Sigmoid colon (tissue), 7 donors: ENCODE results near the gene FREM1. TPM values are rescaled to one million over a fixed set of nuclear protein-coding genes. Genes with fewer than 3 reads are reported as not detected.

Source experiments
- DNase-seq: peaks from one replicate; pipeline ENCODE4 v3.0.0-alpha.2; 2019
- H3K27ac ChIP-seq, 4 donors: fragments of 200-600 bp; sonication (generic); one replicate each; pipeline ENCODE4 v1.5.1; 2016 to 2019; ENCODE audit warnings: mild to moderate bottlenecking in 1 of 4
- H3K27me3 ChIP-seq, 3 donors: fragments of 200-600 bp; sonication (generic); one replicate each; pipeline ENCODE4 v1.5.1; 2019; ENCODE audit warnings: mild to moderate bottlenecking in 1 of 3
- H3K36me3 ChIP-seq, 4 donors: fragments of 200-600 bp; sonication (generic); one replicate each; pipeline ENCODE4 v1.5.1; 2016 to 2019
- H3K4me1 ChIP-seq, 4 donors: fragments of 200-600 bp; sonication (generic); one replicate each; pipeline ENCODE4 v1.5.1; 2017 to 2019
- H3K4me3 ChIP-seq, 4 donors: fragments of 200-600 bp; sonication (generic); one replicate each; pipeline ENCODE4 v1.5.1; 2017 to 2019; ENCODE audit warnings: mild to moderate bottlenecking in 2 of 4, moderate library complexity in 1 of 4
- H3K9me3 ChIP-seq, 4 donors: fragments of 200-600 bp in 3 of 4; sonication (generic) in 3 of 4; one replicate each; pipeline versions ENCODE4 v1.5.1 to v1.6.1; 2013 to 2019
- EP300 ChIP-seq, 4 donors: sonication (generic); formaldehyde crosslinking; IDR thresholded peaks; one replicate each; pipeline ENCODE4 v1.6.1; 2017; ENCODE audit warnings: antibody characterized with exemption in 4 of 4
- POLR2A ChIP-seq, 2 donors: fragments of 450-650 bp; IDR thresholded peaks; one replicate each; pipeline ENCODE4 v1.6.1; 2016; ENCODE audit warnings: antibody characterized with exemption in 2 of 2, mild to moderate bottlenecking in 2 of 2, moderate library complexity in 2 of 2
- POLR2AphosphoS5 ChIP-seq, 4 donors: sonication (generic); formaldehyde crosslinking; IDR thresholded peaks; one replicate each; pipeline ENCODE4 v1.6.1; 2017; ENCODE audit warnings: antibody characterized with exemption in 4 of 4
- WGBS, 2 donors: extraction: QIAGEN DNeasy Blood & Tissue Kit; methylation state at CpG; one replicate each; pipeline ENCODE4 v1.1.7; 2013; 5-methylcytosine and 5-hydroxymethylcytosine counted together
- intact Hi-C: fragments of 100-400 bp; cut with DNase I; formaldehyde crosslinking; loops from one replicate; pipeline ENCODE4 v1.15.1; 2023
- polyA plus RNA-seq, 3 donors: library from polyadenylated mRNA; stranded (reverse); fragments of 200-250 nt; gene quantifications; one replicate each; pipeline ENCODE4 v1.2.3, GENCODE V29; 2013
- total RNA-seq, 4 donors: library from RNA; depleted of rRNA; stranded (reverse); fragments of >200 nt; gene quantifications; one replicate each; pipeline ENCODE4 v1.1.0, GENCODE V29; 2016
- TF ChIP-seq, protein P1 (sequence below), 4 experiments: fragments of 450-650 bp in 3 of 4; fragments of 200-600 bp in 1 of 4; IDR thresholded peaks; one replicate each; pipeline ENCODE4 v1.5.1; 2016 to 2019; ENCODE audit warnings: antibody characterized with exemption in 4 of 4, mild to moderate bottlenecking in 3 of 4, moderate library complexity in 2 of 4
- donor health status: healthy with polysubstance abuse.
- donor health status: Bipolar disorder and iron deficiency.
- donor health status: healthy.

The FREM1 gene
- total and polyA plus RNA-seq, 7 donors: 0.96 to 45.1 (median 11.4) TPM; not detected in 1

GRCh38 chr9:14693251-14693861 lies 216.9 kb downstream of the FREM1 start, which contains the start of gene ZDHHC21:
Gene ZDHHC21 (minus strand): TSS chr9:14693432. CDS start chr9:14674340, 19,092 bp downstream.
- no peaks in the 10 kb centered on the region for H3K9me3 ChIP-seq
- peak within 1 kb of the TSS; percentile 86 to 99 (median 88) for H3K4me3 ChIP-seq
- peaks cover 0 to 19% (median 10%) of the 10 kb centered on the region in 4 donors for H3K4me1 ChIP-seq
- TF ChIP-seq POLR2A (IDR thresholded peaks at IDR 0.05): no peak
- TF ChIP-seq POLR2AphosphoS5 (IDR thresholded peaks at IDR 0.05): peak in 2 of 4 donors; percentile 71 to 74
- no peak for TF ChIP-seq EP300 (IDR thresholded peaks at IDR 0.05)
- TF ChIP-seq, protein P1, sequence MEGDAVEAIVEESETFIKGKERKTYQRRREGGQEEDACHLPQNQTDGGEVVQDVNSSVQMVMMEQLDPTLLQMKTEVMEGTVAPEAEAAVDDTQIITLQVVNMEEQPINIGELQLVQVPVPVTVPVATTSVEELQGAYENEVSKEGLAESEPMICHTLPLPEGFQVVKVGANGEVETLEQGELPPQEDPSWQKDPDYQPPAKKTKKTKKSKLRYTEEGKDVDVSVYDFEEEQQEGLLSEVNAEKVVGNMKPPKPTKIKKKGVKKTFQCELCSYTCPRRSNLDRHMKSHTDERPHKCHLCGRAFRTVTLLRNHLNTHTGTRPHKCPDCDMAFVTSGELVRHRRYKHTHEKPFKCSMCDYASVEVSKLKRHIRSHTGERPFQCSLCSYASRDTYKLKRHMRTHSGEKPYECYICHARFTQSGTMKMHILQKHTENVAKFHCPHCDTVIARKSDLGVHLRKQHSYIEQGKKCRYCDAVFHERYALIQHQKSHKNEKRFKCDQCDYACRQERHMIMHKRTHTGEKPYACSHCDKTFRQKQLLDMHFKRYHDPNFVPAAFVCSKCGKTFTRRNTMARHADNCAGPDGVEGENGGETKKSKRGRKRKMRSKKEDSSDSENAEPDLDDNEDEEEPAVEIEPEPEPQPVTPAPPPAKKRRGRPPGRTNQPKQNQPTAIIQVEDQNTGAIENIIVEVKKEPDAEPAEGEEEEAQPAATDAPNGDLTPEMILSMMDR (IDR thresholded peaks at IDR 0.05): no peak
- intact Hi-C loops: no loop called here
- H3K36me3 ChIP-seq: peaks cover 0 to 19% (median 0%) of the 10 kb centered on the region in 4 donors
- H3K27ac ChIP-seq: peak within 1 kb of the TSS; percentile 46 to 69 (median 66)
- peak; percentile 83 for DNase-seq
- 2% methylated on average over 50 of the region's 50 CpGs for WGBS, 2 donors
- H3K27me3 ChIP-seq: no peaks in the 10 kb centered on the region

GRCh38 chr9:14692470-14693250 lies 217.6 kb downstream of the FREM1 start:
- H3K9me3 ChIP-seq: no peaks in the 10 kb centered on the region
- intact Hi-C loops: no loop called here
- H3K36me3 ChIP-seq: peaks cover 0 to 26% (median 0%) of the 10 kb centered on the region in 4 donors
- DNase-seq: no peak
- peaks cover 0 to 19% (median 10%) of the 10 kb centered on the region in 4 donors for H3K4me1 ChIP-seq
- H3K27me3 ChIP-seq: no peaks in the 10 kb centered on the region
- H3K4me3 ChIP-seq: peak overlapping the region; percentile 86 to 99 (median 88)
- H3K27ac ChIP-seq: peak overlapping the region; percentile 46 to 69 (median 66)
- no peak for TF ChIP-seq POLR2AphosphoS5 (IDR thresholded peaks at IDR 0.05)
- TF ChIP-seq EP300 (IDR thresholded peaks at IDR 0.05): no peak
- TF ChIP-seq POLR2A (IDR thresholded peaks at IDR 0.05): no peak
- TF ChIP-seq, protein P1 (IDR thresholded peaks at IDR 0.05): no peak
- WGBS, 2 donors: 2% methylated on average over 34 to 35 of the region's 35 CpGs

DNA sequence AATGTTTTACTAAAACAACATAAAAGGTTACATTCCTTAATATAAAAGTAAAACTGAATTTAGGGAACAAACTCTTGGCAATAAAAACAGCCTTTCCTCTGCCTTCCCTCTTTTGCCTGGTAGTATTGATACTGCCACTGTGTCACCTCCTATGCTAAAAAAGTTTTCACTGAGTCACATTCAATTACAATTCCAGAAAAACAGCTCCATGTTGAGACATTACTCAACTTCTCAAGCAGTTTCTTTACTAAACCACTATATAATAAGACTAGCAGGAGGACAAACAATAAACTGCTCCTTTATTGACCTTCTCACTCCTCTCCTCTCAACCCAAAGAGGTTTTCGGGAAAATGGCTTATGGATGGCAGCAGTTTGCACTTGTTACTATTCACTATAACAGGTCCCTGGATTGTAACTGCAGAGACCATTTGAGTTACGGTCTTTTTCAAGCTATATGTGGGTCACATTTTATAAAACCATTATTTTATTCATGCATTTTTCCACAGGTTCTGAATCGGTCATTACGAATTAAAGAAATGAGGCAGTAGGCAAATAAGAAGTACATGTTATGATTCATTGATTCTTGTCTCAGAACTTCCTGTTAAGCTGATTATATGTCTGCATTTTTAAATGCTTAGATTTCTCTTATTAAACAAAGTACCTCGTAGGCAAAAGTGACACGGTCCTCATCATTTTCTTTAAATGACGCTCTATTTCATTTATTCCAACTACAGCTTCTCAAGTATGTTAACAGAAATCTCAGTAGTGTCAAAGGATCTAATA lies 219.1 kb downstream of the FREM1 start:
- intact Hi-C loops: no loop called here
- Histone ChIP-seq H3K4me1 (peaks cover 0 to 19% (median 10%) of the 10 kb centered on the region in 4 donors), H3K36me3 (peaks cover 0 to 39% (median 8%) of the 10 kb centered on the region in 4 donors), H3K27me3 (no peaks in the 10 kb centered on the region), H3K27ac (no peak overlapping the region), H3K4me3 (no peak overlapping the region), H3K9me3 (no peaks in the 10 kb centered on the region)
- WGBS, 2 donors: 76% methylated on average over 7 of the region's 7 CpGs
- TF ChIP-seq POLR2A (IDR thresholded peaks at IDR 0.05) (no peak), POLR2AphosphoS5 (IDR thresholded peaks at IDR 0.05) (no peak), EP300 (IDR thresholded peaks at IDR 0.05) (no peak)
- TF ChIP-seq, protein P1 (IDR thresholded peaks at IDR 0.05): no peak
- no peak for DNase-seq

GRCh38 chr9:14687042-14687719 lies 223.0 kb downstream of the FREM1 start:
- H3K27ac ChIP-seq: no peak overlapping the region
- TF ChIP-seq, protein P1 (IDR thresholded peaks at IDR 0.05): no peak
- no peak for TF ChIP-seq POLR2AphosphoS5 (IDR thresholded peaks at IDR 0.05)
- no peak for TF ChIP-seq POLR2A (IDR thresholded peaks at IDR 0.05)
- no peak for TF ChIP-seq EP300 (IDR thresholded peaks at IDR 0.05)
- DNase-seq: no peak

More at GRCh38 chr9:14687042-14687719, 223.0 kb downstream of the FREM1 start:
- peaks cover 0 to 6% (median 6%) of the 10 kb centered on the region in 4 donors for H3K4me1 ChIP-seq
- H3K9me3 ChIP-seq: no peaks in the 10 kb centered on the region
- intact Hi-C loops: no loop called here
- no peaks in the 10 kb centered on the region for H3K27me3 ChIP-seq
- no peak overlapping the region for H3K4me3 ChIP-seq
- H3K36me3 ChIP-seq: peaks cover 0 to 42% (median 8%) of the 10 kb centered on the region in 4 donors
- WGBS, 2 donors: 92 to 93% methylated on average over 12 of the region's 12 CpGs
